Measurements from ENCODE around the gene CNST.
"Not testable (repeated sequence)": the region's sequence is repeated elsewhere in the genome, so short reads cannot be mapped to it uniquely, and the experiment has no call there.

CNST gene

DNA sequence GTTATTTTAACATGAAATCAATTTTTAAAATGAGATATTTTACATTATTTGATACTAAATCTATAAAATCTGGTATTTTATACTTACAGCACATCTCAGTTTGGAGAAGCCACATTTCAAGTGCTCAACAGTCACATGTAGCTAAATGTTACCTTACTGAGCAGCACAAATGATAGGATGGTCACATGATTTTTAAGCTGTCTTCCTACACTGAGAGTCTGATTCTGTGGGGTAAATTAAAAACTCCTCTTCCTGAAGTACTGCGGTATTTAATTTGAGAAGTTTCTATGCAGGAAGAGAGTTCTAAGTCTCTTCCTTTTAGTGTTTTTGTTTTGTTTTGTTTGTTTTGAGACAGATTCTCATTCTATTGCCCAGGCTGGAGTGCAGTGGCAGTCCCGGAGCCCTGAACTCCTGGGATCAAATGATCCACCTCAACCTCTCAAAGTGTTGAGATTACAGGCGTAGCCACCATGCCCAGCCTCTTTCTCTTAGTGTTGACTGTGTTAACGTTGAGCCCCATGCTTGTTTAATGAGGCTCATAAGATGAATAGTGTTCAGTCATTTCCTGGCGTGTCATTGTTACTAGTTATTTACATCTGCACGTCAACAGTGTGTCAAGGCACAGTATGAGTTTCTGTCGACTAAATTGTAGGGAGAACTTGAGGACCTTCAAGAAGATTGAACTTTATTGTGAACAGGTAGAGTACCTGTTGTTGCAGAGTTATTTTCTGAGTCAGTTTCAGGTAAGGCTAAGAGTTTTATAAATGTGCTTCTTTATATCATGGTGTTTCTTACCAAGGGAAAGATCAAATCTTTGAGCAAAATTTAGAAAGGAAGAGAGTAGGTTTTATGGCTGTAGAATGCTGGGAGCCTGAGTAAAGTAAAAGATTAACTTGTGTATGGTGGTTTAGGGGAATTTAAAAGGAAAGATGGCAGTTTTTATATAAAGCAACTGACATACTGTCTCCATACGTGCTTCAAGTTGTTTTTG, 3.3 kb downstream of the CNST start:
- H3K27me3 Mint-ChIP-seq = no peaks in the 10 kb centered on the region
- H3K9me3 Mint-ChIP-seq (ENCODE audit: low read depth) = no peaks in the 10 kb centered on the region
- peak overlapping the region; percentile 99 for H3K27ac Mint-ChIP-seq
- H3K36me3 Mint-ChIP-seq = peaks cover 9% of the 10 kb centered on the region
- peak overlapping the region; percentile 88 for H3K4me3 Mint-ChIP-seq
- H3K4me1 Mint-ChIP-seq (ENCODE audit: low read depth) = peaks cover 64% of the 10 kb centered on the region

DNA sequence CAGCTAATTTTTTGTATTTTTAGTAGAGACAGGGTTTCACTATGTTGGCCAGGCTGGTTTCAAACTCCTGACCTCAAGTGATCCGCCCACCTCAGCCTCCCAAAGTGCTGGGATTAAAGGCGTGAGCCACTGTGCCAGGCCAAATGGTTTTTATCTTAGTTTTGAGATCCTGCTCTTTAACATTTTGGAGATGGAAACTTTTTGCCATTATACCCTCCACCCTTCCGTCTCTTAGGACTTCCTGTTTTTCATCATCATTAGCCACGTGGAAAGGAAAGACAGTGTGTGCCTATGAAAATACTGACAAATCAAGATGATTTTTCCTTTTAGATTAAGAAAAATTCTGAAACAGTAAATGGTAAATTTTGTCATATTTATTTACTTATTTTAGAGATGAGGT, 5.1 kb downstream of the CNST start:
- Mint-ChIP-seq H3K4me3 (peak overlapping the region; percentile 88), H3K27ac (peak overlapping the region; percentile 99), H3K4me1 (ENCODE audit: low read depth) (peaks cover 67% of the 10 kb centered on the region)
- not testable (repeated sequence) for H3K27me3 Mint-ChIP-seq; H3K9me3 Mint-ChIP-seq (ENCODE audit: low read depth); H3K36me3 Mint-ChIP-seq

DNA sequence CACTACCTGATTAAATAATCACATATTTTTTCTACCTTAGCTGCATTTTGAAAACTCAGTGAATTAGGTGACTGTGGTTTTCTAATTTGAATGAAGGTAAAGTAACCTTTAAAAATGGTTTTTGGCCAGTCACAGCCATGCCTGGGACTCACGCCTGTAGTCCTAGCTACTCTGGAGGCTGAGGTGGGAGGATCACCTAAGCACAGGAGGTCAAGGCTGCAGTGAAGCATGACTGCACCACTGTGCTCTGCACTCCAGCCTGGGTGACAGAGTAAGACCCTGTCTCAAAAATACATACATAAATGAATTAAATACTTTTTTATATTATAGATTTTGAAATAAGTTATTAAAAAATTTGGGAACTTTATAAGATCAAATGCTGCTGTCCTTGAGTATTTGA, 5.7 kb downstream of the CNST start:
- peak overlapping the region; percentile 99 for H3K27ac Mint-ChIP-seq
- no peaks in the 10 kb centered on the region for H3K27me3 Mint-ChIP-seq
- H3K9me3 Mint-ChIP-seq (ENCODE audit: low read depth) = no peaks in the 10 kb centered on the region
- H3K4me1 Mint-ChIP-seq (ENCODE audit: low read depth) = peaks cover 73% of the 10 kb centered on the region
- H3K36me3 Mint-ChIP-seq = peaks cover 10% of the 10 kb centered on the region
- peak overlapping the region; percentile 88 for H3K4me3 Mint-ChIP-seq

DNA sequence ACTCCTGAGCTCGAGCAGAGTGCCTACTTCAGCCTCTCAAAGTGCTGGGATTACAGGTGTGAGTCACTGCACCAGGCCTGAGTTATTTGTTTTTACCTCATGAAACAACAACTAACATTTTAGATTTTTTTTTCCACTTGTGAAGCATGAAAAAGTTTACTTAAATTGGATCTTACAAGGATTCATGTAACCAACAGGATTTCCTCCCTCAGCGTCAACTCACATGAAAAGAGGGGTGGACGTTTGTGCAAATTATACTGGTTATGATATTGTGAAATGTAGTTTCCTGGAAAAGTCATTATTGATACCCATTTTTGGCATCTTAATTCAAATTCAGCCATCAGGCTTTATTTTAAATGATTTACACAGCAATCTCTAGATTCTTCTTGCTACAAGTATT, 6.5 kb downstream of the CNST start:
- H3K4me1 Mint-ChIP-seq (ENCODE audit: low read depth) = peaks cover 75% of the 10 kb centered on the region
- peaks cover 10% of the 10 kb centered on the region for H3K36me3 Mint-ChIP-seq
- peak overlapping the region; percentile 85 for H3K27ac Mint-ChIP-seq
- no peaks in the 10 kb centered on the region for H3K9me3 Mint-ChIP-seq (ENCODE audit: low read depth)
- peak overlapping the region; percentile 39 for H3K4me3 Mint-ChIP-seq
- no peaks in the 10 kb centered on the region for H3K27me3 Mint-ChIP-seq

DNA sequence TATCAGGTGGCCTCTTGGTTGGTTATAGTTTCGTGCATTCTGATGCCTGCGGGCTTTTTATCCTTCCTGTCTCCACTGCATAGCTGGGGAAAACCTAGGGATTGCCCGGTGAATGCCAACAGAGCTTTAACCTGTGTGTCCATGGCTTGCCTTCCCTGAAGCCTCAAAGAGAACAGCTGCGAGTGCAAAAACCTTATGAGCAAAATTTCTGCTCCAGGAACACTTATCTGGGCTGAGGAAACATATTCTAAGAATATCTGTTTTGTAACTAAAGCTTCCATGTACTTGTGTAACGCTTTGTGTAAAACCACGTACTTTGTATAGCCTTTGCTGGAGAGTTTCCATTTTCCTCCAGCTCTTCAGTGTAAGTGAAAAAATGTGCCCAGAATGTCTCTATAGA, 7.2 kb downstream of the CNST start:
- Mint-ChIP-seq H3K4me1 (ENCODE audit: low read depth) (peaks cover 74% of the 10 kb centered on the region), H3K27me3 (no peaks in the 10 kb centered on the region), H3K36me3 (peaks cover 10% of the 10 kb centered on the region), H3K4me3 (no peak overlapping the region), H3K27ac (peak overlapping the region; percentile 85), H3K9me3 (ENCODE audit: low read depth) (no peaks in the 10 kb centered on the region)

DNA sequence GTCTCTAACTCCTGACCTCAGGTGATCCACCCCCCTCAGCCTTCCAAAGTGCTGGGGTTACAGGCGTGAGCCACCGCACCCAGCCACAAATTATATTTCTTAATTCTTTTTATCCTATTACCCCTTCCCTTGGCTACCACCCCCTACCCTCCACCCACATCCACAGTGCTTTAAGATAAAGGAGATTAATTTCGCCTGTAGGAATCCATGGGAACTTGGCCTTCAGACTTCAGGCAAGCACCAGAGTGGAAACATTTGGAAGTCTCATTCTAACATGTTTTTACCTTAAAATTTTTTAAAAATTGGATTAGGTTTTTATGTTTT, 10.4 kb downstream of the CNST start:
- Mint-ChIP-seq H3K4me3 (peak overlapping the region; percentile 71), H3K4me1 (ENCODE audit: low read depth) (peaks cover 75% of the 10 kb centered on the region), H3K27me3 (no peaks in the 10 kb centered on the region), H3K36me3 (peaks cover 7% of the 10 kb centered on the region), H3K9me3 (ENCODE audit: low read depth) (no peaks in the 10 kb centered on the region), H3K27ac (peak overlapping the region; percentile 91)

DNA sequence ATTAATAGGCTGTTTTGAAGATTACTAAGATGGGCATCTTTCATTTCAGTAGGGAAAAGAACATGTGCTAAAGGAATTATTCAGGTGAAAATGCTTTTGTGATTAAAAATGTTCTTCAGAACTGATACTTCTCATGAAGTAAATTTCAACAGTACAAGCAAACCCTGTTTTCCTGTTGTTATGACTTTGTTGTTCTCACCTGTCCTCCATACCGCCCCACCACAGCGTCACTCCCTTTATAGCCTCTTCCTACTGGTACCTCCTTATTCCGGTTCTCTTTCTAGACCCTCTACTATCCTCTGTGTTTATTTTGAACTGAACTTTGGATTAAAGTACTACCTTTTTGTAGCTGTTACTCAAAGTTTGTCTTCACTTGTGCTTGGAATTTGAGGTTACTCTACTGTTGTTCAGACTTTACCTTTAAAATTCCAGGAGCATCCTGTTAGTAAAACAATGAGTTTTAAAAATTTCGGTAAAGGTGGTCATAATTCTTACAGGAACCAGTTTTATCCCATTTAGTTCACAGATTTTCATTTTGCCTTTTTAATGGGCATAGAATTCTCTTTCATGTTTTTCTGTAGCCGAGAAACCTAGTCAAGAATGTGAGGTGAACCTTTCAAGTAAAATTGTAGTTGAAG, 10.9 kb downstream of the CNST start:
- H3K36me3 Mint-ChIP-seq = peaks cover 7% of the 10 kb centered on the region
- H3K27me3 Mint-ChIP-seq = no peaks in the 10 kb centered on the region
- H3K9me3 Mint-ChIP-seq (ENCODE audit: low read depth) = no peaks in the 10 kb centered on the region
- peaks cover 76% of the 10 kb centered on the region for H3K4me1 Mint-ChIP-seq (ENCODE audit: low read depth)
- H3K4me3 Mint-ChIP-seq = peak overlapping the region; percentile 71
- H3K27ac Mint-ChIP-seq = peak overlapping the region; percentile 91

DNA sequence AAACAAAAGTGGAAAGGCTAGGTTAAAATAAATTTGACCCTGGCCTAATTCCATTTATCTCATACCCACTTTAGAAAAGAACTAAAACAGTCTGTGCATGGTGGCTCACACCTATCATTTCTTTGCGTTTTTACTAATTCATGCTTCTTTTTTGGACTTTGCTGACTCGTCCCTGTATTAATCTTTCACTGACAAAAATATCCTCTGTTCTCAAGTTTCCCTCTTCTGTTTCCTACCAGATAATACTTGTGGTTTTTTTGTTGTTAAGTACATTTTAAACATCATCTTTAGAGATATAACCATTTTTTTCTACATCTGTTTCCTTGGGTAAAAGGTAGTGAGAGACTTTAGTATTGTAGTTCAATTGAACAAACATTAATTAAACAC, 11.5 kb downstream of the CNST start:
- peak overlapping the region; percentile 71 for H3K4me3 Mint-ChIP-seq
- no peaks in the 10 kb centered on the region for H3K27me3 Mint-ChIP-seq
- H3K36me3 Mint-ChIP-seq = peaks cover 7% of the 10 kb centered on the region
- H3K27ac Mint-ChIP-seq = peak overlapping the region; percentile 91
- H3K9me3 Mint-ChIP-seq (ENCODE audit: low read depth) = no peaks in the 10 kb centered on the region
- peaks cover 78% of the 10 kb centered on the region for H3K4me1 Mint-ChIP-seq (ENCODE audit: low read depth)

DNA sequence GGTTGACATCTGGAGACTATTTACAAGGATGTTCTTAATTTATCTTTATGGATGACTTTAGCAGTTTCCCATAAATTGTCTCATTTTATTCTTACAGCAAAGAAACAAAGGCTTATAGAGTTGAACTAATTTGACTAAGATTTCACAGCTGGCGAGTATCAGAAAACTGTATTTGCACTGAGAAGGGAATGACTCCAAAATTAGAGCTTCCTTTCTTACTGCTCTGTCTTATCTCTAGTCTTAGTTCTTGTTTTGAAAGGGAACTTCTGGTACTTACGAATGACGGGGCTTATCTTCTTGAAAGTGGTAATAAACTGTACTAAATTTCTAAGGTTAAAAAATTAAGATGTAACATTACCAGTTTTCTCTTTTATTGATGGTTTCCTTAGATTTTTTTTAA, 13.6 kb downstream of the CNST start:
- Mint-ChIP-seq H3K27me3 (no peaks in the 10 kb centered on the region), H3K36me3 (peaks cover 11% of the 10 kb centered on the region), H3K4me1 (ENCODE audit: low read depth) (peaks cover 85% of the 10 kb centered on the region), H3K27ac (peak overlapping the region; percentile 50), H3K9me3 (ENCODE audit: low read depth) (no peaks in the 10 kb centered on the region), H3K4me3 (no peak overlapping the region)

DNA sequence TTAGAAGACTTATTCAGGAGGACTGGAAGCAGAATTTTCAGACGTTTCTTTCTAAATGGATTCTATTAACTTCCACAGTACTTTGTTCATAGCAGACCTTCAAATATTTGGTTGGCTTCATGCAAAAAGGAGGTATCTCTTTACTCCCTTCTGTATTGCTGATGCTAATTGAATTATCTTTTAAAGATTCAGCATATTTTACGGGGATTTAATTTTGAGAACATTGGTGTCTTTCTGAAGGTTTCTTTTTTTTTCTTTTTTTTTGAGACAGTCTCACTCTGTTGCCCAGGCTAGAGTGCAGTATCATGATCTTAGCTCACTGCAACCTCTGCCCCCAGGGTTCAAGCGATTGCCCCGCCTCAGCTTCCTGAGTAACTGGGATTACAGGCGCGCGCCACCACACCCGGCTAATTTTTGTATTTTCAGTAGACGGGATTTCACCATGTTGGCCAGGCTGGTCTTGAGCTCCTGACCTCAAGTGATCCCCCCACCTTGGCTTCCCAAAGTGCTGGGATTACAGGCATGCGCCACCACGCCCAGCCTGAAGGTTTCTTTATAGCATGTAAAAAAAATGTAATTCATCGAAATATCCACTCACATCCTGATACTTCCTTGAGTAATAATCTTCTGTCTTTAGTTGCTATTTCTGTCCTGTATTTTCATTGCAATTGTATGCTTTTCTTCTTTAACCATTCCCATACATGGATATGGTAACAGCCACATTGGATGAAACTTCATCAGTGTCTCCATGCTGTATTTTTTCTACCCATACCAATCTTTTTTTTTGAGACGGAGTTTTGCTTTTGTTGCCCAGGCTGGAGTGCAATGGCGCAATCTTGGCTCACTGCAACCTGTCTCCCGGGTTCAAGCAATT, 14.5 kb downstream of the CNST start:
- peak overlapping the region; percentile 50 for H3K27ac Mint-ChIP-seq
- H3K36me3 Mint-ChIP-seq = peaks cover 8% of the 10 kb centered on the region
- no peaks in the 10 kb centered on the region for H3K27me3 Mint-ChIP-seq
- no peak overlapping the region for H3K4me3 Mint-ChIP-seq
- no peaks in the 10 kb centered on the region for H3K9me3 Mint-ChIP-seq (ENCODE audit: low read depth)
- H3K4me1 Mint-ChIP-seq (ENCODE audit: low read depth) = peaks cover 82% of the 10 kb centered on the region

DNA sequence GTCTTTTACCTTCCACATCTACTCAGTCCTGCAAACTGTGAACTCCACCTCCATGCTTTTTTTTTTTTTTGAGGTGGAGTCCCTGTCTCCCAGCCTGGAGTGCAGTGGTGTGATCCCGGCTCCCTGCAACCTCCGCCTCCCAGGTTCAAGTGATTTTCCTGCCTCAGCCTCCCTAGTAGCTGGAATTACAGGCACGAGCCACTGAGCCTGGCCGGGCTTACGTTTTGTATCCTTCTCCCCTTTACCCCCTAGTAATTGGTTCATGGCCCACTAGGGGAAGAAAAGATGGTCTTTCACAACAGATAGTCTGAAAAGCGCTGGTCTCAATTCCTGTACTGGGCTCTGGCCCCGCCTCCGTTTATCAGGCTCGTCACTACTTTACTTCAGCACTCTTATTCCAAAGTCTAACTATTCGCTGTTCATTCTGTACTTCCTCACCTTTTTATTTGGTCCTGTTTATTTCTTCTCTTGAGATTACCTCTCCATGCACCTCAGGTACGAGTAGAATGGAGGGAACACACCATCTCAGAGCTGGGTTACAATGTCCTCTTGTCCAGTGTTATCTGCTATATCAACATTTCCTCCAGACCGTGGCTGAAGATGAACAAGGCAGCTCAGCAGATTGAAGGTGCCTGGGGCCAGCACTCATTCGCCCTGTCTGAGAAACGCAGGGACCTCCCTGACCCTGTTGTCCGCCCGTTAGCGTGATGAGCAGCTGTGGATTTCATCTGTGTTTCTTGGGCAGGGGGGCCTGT, 16.2 kb downstream of the CNST start:
- no peak overlapping the region for H3K27ac Mint-ChIP-seq
- peaks cover 8% of the 10 kb centered on the region for H3K36me3 Mint-ChIP-seq
- H3K4me3 Mint-ChIP-seq = no peak overlapping the region
- no peaks in the 10 kb centered on the region for H3K9me3 Mint-ChIP-seq (ENCODE audit: low read depth)
- peaks cover 80% of the 10 kb centered on the region for H3K4me1 Mint-ChIP-seq (ENCODE audit: low read depth)
- no peaks in the 10 kb centered on the region for H3K27me3 Mint-ChIP-seq

DNA sequence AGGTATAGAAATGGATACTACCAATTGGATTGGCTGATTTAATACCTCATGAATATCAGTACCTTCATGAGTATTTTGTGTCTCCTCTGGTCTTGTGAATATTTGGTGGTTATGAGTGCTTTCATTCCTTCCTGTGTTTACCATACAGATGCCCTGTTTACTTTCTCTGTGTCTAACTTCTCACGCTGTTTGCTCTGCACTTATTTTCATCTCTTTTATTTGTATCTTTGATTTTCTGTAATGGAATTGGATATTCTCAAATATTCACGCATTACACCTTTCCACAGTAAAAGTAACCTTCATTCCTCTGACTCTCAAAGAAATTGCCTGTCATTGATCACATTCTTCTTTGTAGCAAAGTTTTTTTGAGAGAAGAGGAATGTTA, 16.8 kb downstream of the CNST start:
- Mint-ChIP-seq H3K36me3 (peaks cover 8% of the 10 kb centered on the region), H3K27ac (peak overlapping the region; percentile 72), H3K9me3 (ENCODE audit: low read depth) (no peaks in the 10 kb centered on the region), H3K4me3 (no peak overlapping the region), H3K4me1 (ENCODE audit: low read depth) (peaks cover 80% of the 10 kb centered on the region), H3K27me3 (no peaks in the 10 kb centered on the region)

DNA sequence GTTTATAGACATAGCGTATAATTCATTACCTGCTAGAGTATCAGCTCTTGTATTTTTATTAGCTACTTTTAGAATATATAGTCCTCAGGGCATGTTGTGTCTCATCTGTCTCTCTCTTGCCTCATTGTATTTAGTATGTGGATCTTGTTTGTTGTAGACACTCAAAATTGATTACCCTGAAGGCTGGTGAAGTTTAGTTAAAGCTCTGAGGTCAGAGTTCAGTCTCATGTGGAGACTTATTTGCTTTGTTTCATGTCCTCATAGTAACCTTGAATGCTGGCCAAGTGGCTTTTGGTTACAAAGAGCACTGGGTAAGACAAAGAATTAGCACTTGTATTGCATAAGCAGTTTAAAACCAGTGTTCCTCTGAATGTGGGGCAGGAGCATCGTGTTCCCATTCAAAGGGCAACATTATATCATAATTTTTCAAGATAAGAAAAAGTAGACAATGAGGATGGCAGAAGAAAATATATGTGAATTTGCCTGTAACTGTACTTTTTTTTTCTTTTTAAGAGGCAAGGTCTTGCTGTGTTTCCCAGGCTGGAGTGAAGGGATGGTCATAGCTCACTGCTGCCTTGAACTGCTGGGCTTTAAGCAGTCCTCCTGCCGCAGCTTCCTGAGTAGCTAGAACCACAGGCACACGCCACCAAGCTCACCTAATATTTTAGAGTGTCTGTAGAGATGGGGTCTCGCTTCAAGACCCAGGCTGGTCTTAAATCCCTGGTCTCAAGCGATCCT, 17.4 kb downstream of the CNST start:
- H3K4me1 Mint-ChIP-seq (ENCODE audit: low read depth) = peaks cover 78% of the 10 kb centered on the region
- peaks cover 10% of the 10 kb centered on the region for H3K36me3 Mint-ChIP-seq
- H3K9me3 Mint-ChIP-seq (ENCODE audit: low read depth) = no peaks in the 10 kb centered on the region
- H3K4me3 Mint-ChIP-seq = peak overlapping the region; percentile 30
- H3K27me3 Mint-ChIP-seq = no peaks in the 10 kb centered on the region
- peak overlapping the region; percentile 72 for H3K27ac Mint-ChIP-seq

DNA sequence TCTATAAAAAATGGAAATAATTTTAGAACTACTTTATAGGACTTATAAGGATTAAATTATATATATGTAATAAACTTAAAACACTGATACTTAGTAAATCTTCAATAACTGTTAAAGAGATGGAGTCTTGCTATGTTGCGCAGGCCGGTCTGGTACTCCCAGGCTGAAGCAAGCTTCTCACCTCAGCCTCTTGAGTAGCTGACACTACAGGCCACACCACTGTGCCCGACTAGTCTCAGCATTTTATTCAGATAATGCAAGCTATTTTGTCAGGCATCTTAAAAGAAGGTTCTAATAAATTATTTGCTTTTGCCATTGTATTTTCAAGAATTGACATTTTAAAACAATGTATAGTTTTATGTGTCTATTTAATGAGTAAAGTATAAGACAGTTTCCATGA, 20.8 kb downstream of the CNST start:
- Mint-ChIP-seq H3K36me3 (peaks cover 14% of the 10 kb centered on the region), H3K27ac (no peak overlapping the region), H3K4me1 (ENCODE audit: low read depth) (peaks cover 70% of the 10 kb centered on the region)

More for the DNA sequence above, 20.8 kb downstream of the CNST start:
- no peaks in the 10 kb centered on the region for H3K9me3 Mint-ChIP-seq (ENCODE audit: low read depth)
- H3K27me3 Mint-ChIP-seq = no peaks in the 10 kb centered on the region
- no peak overlapping the region for H3K4me3 Mint-ChIP-seq

Data from activated naive CD8-positive, alpha-beta T cell (primary cell).